IPS DF 19.7 (cell line): ENCODE results near the gene MAN1C1.

Source experiments
- DNase-seq: peaks from one replicate; pipeline ENCODE4 v3.0.0-alpha.2; 2013; ENCODE audit warnings: low read depth, low spot score

MAN1C1 gene

DNA sequence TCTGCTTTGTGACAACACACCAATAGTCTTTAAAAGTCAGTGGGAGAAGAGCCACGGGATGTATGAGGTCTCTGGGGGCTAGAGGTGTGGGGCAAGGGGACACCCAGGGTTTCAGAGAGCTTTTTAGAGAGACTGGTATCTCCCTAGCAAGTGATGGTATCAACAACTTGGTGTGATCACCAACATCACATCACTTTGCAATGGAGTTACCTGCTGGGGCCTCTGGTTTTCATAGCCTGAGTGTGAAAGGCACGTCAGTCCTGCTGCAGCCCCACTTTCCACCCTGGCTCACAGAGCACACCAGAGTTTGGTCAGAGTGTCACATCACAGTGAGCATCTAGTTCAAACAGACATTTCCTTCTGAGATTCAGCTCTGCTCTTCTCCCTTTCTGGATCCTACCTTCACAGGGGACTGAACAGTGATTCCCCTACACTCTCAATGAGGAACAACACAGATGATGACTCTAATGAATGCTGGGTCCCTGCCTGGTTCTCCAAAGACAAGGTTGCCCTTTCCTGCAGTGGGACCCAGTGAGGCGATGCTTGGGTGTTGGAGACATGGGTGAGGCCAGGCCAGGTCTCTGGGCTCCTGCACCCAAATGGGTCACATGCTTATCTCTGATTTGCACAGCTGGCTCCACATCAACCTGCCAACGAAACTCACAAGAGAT lies 2.0 kb upstream of the MAN1C1 start:
- DNase-seq = no peak

DNA sequence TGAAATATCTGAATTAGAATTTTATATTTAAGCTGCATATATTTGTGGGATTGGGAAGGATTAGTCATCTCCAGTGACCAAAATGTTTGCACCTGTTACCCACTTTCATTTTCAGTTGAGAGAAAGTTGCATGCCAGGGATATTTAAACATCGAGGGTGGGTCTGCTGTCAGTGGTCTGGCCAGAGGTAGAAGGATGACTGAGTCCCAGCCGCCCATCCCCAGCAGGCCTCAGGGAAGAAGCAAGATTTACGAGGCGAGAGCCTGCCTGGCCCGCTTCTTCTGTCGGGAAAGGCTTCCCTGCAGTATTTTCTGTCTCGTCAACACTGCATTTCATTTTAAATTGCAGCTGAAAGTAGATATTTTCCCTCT lies 1.4 kb upstream of the MAN1C1 start:
- DNase-seq = no peak

DNA sequence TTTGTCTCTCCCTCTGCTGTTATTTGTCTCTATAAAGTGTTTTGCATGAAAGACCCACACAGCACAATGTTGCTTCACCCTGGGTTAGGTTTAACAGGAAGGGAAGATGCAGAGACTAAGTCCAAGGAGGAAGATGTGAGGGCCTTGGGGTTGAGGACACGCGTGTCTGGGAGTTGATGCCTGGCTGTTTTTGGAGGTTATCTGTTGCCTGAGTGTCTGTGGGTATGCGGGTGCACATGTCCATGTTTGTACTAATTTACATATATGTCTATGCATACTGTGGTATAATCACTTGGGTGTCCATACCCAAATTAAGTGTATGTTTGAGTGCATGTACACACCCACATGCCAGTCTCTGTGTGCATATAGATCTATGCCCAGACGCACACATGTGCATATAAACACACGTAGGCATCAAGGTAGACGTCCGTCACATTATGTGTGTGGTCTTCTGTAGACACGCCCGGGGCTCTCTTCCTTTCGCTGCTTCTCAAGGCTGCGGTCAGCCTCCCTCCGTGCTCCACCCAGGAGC lies 962 bp upstream of the MAN1C1 start:
- no peak for DNase-seq

DNA sequence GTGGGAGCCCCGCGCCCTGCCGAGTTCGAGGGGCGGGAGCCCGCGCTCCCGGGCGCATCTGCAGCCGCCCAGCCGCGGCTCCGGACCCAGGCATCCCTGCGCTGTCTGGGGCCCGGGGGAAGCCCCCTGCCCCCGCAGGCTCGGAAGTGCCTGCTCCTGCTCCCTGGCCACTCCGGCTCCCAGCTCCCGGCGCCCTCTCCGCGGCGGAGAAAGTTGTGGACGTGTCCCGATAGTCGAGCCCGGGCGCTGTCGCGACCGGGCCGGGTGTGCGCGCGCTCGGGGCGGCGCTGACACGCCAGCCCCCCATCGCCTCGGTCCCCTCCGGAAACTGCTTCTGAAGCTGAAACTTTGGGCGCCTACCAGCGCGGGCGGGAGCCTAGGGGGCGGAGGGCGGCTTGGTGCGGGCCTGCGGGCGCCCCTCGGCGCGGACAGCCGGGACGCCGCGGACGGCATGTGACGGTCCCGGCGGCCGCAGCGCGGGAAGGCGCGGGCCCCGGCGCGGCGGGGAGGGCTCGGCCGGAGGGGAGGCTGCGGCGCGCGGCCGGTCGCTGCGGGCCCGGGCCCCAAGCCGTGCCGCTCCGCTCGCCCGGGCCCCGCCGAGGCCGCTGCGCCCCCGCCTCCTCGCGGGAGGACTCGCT lies 515 bp downstream of the MAN1C1 start:
- no peak for DNase-seq

DNA sequence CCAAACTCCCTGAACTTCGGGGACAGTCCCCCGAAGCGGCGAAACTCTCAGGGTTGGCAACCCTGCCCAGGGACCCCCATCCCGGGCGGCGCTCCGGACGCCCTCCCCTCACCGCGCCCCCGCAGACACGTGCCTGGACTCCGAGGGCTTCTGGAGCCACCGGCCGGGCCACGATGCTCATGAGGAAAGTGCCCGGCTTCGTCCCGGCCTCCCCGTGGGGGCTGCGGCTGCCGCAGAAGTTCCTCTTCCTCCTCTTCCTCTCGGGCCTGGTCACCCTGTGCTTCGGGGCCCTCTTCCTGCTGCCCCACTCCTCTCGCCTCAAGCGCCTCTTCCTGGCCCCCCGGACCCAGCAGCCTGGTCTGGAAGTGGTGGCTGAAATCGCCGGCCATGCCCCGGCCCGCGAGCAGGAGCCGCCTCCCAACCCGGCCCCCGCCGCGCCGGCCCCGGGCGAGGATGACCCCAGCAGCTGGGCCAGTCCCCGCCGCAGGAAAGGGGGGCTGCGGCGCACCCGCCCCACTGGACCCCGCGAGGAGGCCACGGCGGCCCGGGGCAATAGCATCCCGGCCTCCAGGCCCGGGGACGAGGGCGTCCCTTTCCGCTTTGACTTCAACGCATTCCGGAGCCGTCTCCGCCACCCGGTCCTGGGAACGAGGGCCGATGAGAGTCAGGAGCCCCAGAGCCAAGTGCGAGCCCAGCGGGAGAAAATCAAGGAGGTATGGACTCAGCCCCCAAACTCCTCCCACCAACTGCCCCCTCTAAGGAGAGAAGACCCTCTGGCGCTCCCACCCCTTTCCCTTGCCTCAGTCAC lies 1.2 kb downstream of the MAN1C1 start:
- no peak for DNase-seq

DNA sequence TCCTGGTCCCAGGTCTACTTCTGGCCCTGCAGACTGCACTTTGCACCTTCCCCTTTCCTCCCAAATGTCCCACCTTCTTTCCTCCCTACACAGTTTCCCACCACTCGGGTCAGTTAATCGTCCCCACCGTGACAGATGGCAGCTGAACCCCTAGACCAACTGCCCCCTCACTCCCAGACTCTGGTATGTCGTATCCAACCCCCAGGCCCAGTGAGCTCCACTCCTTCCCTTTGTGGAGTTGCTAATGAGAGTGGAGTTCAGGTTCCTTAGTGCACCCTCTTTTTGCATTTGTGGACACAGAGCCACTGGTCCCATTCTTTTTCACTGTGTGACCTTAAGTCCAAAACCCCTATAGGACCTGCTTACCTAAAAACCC lies 1.8 kb downstream of the MAN1C1 start:
- DNase-seq = no peak

DNA sequence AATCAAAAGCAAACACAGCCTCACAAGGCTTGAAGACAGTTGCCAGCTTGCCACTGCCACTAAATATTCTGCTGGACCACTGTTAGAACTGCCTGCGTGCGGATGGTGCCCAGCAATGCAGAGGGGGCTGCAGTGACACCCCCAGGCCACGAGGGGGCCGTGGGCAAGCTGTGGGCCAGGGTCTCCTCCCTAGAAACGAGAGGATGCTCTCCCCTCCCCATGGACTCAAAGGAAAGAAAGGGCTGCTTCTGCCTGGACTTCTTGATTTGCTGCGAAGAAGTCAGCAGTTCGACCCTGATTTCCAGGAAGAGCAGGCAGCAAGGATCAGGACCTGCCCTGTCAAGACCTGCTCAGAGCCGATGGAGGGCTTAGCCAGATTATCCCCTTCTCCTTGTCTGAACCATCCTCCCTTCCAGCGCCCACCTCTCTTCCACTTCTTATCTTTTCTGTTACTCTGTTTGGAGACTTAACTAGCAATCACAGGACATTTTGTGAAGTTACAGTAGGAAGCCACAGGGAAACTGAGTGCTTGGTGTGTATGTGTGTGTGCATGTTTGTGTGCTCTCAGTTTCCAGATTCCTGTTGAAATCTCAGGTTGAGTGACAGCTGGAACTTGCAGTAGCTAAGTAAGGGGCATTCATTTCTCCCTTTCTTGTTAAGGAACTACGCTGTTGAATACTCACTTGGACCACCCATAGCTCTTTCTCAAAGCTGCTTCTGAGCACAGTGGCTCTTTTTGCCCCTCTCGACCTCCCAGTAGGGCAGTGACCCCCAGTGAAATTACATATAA lies 2.7 kb downstream of the MAN1C1 start:
- no peak for DNase-seq

DNA sequence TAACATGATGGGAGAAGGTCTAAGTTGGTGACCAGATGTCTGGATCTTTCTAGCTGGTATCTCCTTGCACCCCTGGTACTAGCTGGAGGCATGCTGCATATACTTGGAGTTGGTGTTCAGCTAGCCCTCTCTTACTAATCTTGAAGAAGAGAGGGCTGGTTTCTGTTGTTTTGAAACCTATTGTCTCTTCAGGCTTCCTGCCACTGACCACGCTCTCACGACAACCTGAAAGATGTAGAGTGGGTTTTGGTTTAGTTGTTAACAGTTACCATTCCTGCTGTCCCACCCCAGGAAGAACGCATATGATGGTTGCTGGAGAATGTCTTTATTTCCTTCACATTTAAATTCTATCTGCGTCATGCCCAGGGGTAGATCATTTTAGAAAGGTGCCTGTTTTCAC lies 3.6 kb downstream of the MAN1C1 start:
- DNase-seq = no peak

DNA sequence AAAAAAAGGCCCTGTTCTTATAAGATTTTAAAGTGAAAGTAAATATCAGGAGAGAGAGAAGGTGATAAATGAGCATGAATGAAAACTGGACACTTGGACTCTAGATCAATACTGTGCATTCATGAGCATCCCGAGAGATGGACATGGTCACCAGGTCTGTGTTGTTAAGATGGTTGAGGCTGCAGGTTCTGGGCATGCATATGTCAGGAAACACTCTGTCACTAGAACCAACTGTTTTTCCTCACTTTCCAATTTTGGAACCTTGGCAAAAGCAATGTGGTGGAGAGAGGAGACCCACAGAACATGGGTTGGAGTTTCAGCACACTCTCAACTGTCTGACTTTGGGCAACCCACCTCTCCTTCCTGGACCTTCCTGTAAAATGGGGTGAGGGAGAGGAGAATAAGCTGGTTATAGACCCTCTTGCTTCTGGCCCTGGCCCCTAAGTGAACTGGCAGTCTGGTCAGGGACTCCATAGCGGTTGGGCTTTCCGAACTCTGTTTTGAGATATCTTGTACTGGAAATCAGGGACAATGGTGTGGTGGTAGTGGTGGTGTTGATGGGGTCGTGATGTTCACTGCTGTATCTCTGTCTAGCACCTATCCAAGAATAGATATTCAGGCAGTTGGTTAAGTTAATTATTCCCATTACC lies 4.2 kb downstream of the MAN1C1 start:
- no peak for DNase-seq

DNA sequence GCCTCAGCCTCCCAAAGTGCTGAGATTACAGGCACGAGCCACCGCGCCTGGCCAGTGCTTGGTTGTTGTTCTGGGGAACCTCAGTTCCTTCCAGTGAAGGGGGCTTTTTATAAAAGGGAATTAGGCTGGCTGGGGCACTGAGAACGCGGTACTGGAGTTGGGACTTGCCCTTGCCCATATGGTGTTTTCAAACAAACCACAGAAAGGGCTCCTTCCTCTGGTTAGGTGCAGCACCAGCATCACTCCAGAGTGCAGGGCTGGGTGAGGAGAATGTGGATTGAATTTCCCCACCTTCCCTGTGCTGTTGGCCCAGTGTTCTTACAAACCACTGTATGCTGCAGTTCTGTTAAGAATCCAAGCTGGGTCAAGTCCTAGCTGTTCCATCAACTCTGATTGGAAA lies 5.3 kb downstream of the MAN1C1 start:
- DNase-seq = no peak

DNA sequence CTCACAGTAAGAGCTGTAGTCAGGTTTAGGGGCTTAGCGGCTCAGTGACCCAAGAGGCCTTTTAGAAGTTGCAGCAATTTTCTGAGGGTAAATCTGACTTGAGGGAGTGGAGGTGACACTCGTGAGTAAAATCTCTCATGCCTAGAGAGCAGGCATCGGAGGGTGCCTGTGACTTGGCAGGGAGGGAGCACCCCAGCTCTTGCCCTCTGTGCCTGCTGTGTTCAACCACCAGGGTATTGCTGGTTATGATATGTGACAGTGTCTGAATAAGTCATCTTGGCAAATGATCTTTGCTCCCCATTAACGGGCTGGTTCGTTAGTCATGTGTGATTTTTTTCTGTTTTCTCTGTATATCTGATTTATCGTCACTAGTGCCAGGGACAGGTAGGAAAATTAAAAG lies 5.9 kb downstream of the MAN1C1 start:
- DNase-seq = no peak

DNA sequence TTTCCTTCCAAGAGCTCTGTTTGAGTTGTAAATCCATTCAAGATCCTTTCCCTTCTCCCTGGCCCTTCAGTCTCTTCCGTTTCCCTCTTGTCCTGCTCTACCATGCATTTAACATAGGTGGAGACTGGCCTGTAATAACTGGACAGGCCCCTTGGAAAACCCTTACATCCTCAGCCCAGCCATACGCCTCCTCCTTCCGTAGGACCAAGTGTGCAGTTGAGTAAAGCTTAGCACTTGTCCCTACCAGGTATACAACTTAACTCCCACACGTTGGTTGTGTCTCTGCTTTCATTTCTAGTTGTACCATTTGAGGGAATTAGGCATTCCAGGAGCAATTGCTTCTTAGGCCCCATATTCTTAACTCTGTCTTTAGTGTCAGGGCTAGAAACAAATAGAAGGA lies 6.4 kb downstream of the MAN1C1 start:
- no peak for DNase-seq

DNA sequence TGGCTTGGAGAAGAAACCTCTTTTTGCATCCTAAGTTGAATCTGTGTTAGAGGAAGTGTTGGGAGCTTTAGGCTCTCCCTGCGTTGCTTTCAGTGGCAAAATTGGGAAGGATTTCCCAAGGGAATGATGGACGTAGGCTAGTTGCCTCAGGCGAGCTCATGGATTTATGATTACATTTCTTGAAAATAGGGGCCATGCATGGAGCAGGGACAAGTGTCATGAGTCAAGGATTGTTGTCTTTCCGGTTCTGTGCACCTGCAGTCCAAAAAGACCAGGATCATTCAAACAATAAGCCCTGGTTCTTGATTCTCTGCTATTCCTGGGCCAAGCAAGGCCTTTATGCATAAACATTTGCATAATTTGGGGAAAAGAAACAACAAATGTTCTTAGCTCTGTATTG lies 7.1 kb downstream of the MAN1C1 start:
- no peak for DNase-seq

DNA sequence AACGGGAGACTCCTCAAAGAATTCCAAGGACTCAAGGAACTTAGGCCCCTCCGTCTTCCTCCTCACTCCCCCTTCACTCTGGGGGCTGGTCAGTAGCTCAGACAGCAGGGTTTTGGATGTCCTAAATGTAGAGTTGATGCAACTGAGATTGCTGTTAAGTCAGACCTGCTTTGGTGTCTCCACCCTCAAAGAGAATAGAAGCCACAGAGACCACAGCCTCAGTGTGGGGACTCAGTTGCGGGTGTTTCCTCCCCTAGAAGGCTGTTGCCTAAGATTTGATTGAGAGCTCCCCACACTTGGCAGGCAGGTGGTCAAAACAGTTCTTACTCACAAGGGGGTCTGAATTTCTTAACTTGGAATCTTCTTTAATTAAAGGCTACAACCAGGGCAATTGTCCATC lies 7.6 kb downstream of the MAN1C1 start:
- no peak for DNase-seq

DNA sequence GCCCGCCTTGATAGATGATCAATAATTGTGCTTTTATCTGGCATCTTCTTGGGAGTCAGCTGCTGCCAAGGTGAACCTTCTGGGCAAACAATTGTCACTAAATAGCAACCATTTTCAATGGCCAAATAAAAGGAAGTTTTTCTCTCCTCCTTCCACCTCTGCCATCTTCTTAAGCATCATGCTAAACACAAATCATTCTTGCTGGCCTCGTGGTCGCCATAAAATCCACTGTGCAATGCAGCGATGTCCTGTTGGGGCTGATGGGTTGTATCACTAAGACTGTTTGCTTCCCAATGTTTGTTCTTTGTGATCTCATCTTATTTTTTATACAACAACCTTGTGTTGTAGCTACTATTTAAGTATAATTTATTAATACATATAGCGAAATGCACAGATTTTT lies 8.0 kb downstream of the MAN1C1 start:
- DNase-seq = no peak

DNA sequence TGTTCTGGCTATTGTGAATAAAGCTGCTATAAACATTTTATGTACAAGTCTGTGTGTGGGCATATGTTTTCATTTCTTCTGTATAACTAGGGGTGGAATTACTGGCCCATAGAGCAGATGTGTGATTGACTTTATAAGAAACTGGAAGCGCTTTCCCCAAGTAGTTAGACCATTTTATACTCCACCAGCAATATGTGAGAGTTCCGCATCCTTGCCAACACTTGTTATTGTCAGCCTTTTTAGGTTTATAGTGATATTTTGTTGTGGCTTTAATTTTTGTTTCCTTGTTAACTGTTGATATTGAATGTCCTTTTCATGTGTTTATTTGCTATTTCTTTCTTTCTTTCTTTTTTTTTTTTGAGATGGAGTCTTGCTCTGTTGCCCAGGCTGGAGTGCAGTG lies 9.4 kb downstream of the MAN1C1 start:
- no peak for DNase-seq

DNA sequence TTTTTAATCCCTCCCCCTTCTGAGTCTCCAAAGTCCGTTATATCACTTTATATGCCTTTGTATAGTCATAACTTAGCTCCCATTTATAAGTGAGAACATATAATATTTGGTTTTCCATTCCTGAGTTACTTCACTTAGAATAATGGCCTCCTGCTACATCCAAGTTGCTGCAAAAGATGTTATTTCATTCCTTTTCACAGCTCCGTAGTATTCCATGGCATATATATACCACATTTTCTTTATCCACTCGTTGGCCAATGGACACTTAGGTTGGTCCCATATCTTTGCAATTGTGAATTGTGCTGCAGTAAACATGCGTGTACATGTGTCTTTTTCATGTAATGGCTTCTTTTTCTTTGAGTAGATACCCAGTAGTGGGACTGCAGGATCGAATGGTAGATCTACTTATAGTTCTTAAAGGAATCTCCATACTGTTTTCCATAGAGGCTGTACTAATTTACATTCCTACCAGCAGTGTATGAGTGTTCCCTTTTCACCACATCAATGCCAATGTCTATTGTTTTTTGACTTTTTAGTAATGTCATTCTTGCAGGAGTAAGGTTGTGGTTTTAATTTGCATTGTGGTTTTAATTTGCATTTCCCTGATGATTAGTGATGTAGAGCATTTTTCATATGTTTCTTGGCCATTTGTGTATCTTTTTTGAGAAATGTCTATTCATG lies 12.3 kb downstream of the MAN1C1 start:
- no peak for DNase-seq

DNA sequence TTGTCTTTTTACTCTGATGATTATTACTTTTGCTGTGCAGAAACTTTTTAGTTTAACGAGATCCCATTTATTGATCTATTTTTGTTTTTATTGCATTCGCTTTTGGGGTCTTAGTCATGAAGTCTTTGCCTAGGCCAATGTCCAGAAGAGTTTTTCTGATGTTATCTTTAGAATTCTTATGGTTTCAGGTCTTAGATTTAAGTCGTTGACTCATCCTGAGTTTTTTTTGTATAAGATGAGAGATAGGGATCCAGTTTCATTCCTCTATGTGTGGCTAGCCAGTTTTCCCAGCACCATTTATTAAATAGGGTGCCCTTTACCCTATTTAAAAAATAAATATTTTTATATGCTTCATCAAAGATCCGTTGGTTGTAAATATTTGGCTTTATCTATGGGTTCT lies 13.2 kb downstream of the MAN1C1 start:
- no peak for DNase-seq

DNA sequence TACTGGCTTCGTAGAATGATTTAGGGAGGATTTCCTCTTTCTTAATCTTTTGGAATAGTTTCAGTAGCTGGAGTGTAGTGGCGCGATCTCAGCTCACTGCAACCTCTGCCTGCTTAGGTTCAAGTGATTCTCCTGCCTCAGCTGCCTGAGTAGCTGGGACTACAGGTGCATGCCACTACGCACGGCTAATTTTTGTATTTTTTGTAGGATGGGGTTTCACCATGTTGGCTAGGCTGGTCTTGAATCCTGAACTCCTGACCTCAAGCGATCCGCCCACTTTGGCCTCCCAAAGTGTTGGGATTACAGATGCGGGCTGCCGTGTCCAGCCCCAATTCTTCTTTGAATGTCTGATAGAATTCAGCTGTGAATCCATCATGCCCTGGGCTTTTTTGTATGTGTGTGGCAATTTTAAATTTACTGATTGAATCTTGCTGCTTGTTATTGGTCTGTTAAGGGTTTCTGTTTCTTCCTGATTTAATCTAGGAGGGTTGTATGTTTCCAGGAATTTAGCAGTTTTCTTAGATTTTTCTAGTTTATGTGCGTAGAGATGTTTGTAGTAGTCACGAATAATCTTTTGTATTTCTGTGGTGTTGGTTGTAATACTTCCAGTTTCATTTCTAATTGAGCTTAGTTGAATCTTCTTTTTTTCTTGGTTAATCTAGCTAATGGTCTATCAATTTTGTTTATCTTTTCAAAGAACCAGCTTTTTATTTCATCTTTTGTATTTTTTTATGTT lies 15.3 kb downstream of the MAN1C1 start:
- DNase-seq = no peak

DNA sequence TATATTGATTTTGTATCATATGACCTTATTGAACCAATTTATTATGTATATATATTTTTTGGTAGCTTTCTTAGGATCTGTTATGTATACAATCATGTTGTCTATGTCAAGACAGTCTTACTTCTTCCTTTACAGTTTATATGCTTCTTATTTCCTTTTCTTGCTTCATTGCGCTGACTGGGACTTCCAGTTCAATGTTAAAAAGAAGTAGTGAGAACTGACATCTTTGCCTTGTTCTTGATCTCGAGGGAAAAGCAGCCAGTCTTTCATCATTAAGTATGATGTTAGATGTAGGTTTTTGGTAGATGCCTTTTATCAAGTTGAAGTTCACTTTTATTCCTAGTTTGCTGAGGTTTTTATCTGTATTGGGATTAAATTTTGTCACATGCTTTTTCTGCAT lies 17.5 kb downstream of the MAN1C1 start:
- DNase-seq = no peak
